ENCODE data around the gene PHACTR1. TPM values are rescaled to one million over a fixed set of nuclear protein-coding genes. Genes with fewer than 3 reads are reported as not detected.

Gene PHACTR1
- total RNA-seq, 1 experiment from 2014 or later, result 15.5 TPM

DNA sequence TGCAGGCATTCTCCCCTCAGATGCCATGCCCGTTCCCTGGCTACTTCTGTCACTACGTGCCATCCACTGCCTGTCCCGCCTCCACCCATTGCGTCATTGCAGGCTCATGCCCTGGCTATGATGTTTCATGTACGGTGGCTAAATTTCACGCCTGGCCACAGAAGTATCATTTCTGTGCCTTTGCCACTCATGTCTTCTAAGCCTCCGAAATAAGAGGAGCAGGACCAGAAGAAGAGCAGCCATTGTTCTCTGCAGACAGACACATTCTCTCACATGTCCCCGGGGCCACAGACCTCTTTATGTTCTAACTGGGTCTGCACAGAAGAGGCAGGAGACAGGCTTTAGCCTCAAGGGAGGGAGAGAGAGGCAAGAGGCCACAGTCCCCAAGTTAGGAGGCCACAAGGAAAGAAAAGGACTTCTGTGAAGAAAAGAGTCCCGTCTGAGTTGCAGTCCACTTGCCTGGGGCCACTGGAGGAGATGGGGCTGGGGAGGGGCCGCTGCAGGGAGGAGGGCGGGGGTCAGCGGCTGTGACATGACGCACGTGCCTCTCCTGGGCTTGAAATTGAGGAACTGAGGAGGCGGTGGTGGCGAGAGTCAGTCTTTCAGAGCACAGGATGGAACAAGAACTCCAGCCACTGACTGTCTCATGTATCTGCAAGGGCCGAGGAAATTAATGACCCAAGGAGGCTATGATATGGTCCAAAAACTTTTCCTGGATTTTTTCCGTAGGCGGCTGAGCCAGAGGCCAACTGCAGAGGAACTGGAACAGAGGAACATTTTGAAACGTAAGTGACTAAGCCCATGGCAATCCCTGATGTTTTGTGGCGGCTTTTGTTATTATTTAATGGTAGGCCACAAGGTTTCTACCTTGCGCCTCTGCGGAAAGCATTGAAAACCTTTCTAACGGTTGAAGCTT is 555.8 kb downstream of the PHACTR1 start:
- no peak overlapping the region for H3K4me3 Mint-ChIP-seq
- no peak for ATAC-seq

More for the DNA sequence above, 555.8 kb downstream of the PHACTR1 start:
- Mint-ChIP-seq H3K4me1 (peaks cover 18% of the 10 kb centered on the region), H3K9me3 (no peaks in the 10 kb centered on the region), H3K27ac (no peak overlapping the region), H3K36me3 (no peaks in the 10 kb centered on the region), H3K27me3 (ENCODE audit: low read depth) (no peaks in the 10 kb centered on the region)
- no peak for TF ChIP-seq ZSCAN18 (CRISPR knock-in tag; IDR thresholded peaks at IDR 0.05)
- no peak for TF ChIP-seq ZBTB21 (CRISPR knock-in tag; IDR thresholded peaks at IDR 0.05; ENCODE audit: borderline replicate concordance)
- TF ChIP-seq ZNF532 (CRISPR knock-in tag; IDR thresholded peaks at IDR 0.05; ENCODE audit: borderline replicate concordance), result no peak
- no peak for TF ChIP-seq SP1 (CRISPR knock-in tag; conservative IDR thresholded peaks at IDR 0.05)
- TF ChIP-seq ELF4 (CRISPR knock-in tag; IDR thresholded peaks at IDR 0.05; ENCODE audit: low read depth), result no peak
- TF ChIP-seq CREM (CRISPR knock-in tag; IDR thresholded peaks at IDR 0.05), result no peak
- no peak for TF ChIP-seq E2F4 (CRISPR knock-in tag; IDR thresholded peaks at IDR 0.05; ENCODE audit: borderline replicate concordance, low read depth)
- no peak for TF ChIP-seq NFYB (CRISPR knock-in tag; conservative IDR thresholded peaks at IDR 0.05; ENCODE audit: low read depth)
- TF ChIP-seq ETV6 (CRISPR knock-in tag; IDR thresholded peaks at IDR 0.05), result no peak
- TF ChIP-seq ATF1 (CRISPR knock-in tag; IDR thresholded peaks at IDR 0.05), result no peak
- TF ChIP-seq FOXK1 (CRISPR knock-in tag; IDR thresholded peaks at IDR 0.05), result no peak
- no peak for TF ChIP-seq MYBL2 (CRISPR knock-in tag; IDR thresholded peaks at IDR 0.05)
- TF ChIP-seq MAX (CRISPR knock-in tag; IDR thresholded peaks at IDR 0.05), result no peak
- TF ChIP-seq ERG (CRISPR knock-in tag; IDR thresholded peaks at IDR 0.05), result no peak
- no peak for TF ChIP-seq SMAD4 (CRISPR knock-in tag; IDR thresholded peaks at IDR 0.05)
- no peak for TF ChIP-seq RELA (CRISPR knock-in tag; IDR thresholded peaks at IDR 0.05; ENCODE audit: borderline replicate concordance)
- TF ChIP-seq KAT7 (CRISPR knock-in tag; IDR thresholded peaks at IDR 0.05; ENCODE audit: borderline replicate concordance), result no peak
- TF ChIP-seq, protein P1, sequence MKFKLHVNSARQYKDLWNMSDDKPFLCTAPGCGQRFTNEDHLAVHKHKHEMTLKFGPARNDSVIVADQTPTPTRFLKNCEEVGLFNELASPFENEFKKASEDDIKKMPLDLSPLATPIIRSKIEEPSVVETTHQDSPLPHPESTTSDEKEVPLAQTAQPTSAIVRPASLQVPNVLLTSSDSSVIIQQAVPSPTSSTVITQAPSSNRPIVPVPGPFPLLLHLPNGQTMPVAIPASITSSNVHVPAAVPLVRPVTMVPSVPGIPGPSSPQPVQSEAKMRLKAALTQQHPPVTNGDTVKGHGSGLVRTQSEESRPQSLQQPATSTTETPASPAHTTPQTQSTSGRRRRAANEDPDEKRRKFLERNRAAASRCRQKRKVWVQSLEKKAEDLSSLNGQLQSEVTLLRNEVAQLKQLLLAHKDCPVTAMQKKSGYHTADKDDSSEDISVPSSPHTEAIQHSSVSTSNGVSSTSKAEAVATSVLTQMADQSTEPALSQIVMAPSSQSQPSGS (CRISPR knock-in tag; IDR thresholded peaks at IDR 0.05; ENCODE audit: borderline replicate concordance, low read depth), result no peak
- TF ChIP-seq CTCF (IDR thresholded peaks at IDR 0.05), result no peak
- POLR2A ChIA-PET, result no interaction called here
- CTCF ChIA-PET, result no interaction called here
- DNase-seq (ENCODE audit: low spot score), result no peak

All from WTC11 (cell line).